ENCODE results near the gene OR5T2. TPM values are rescaled to one million over a fixed set of nuclear protein-coding genes. Genes with fewer than 3 reads are reported as not detected.

OR5T2 gene
- total RNA-seq, 1 donor from 2014 or later: not detected

DNA sequence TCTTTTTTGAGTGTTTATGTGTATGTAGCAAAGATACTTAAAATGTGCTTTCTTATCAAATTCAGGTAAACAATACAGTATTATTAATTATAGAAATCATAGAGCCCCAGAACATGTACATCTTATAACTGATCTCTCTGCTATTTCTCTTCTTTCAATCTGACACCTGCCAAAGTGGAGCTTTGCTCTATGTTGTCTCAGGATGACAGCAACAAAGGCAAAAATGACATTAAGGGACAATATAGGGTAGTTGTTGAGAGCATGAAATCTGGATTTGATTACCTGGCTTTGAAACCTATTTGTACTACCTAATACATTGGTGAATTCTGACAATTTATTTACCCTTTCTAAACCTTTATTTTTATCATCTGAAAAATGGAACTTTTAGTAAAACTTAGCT is 50.6 kb downstream of the OR5T2 start:
- Histone ChIP-seq H3K36me3 (ENCODE audit: control insufficient read depth in 3 of 3, insufficient read depth in 3 of 3, low read length in 3 of 3) (no peaks in the 10 kb centered on the region), H3K27me3 (ENCODE audit: control insufficient read depth in 3 of 3, insufficient read depth in 3 of 3, low read length in 3 of 3) (no peaks in the 10 kb centered on the region), H3K4me3 (ENCODE audit: low read length in 3 of 3) (no peak overlapping the region), H3K9ac (ENCODE audit: low read depth in 1 of 3, low read length in 3 of 3) (no peak overlapping the region), H3K9me3 (ENCODE audit: control insufficient read depth in 3 of 3, low read length in 3 of 3) (peaks cover 0 to 8% (median 4%) of the 10 kb centered on the region in 3 donors), H3K4me1 (ENCODE audit: control insufficient read depth in 3 of 3, insufficient read depth in 3 of 3, low read length in 3 of 3) (no peaks in the 10 kb centered on the region), H3K27ac (ENCODE audit: low read depth, low read length) (no peak overlapping the region)

Other genes starting within 250 kb of the OR5T2 start
- not detected for gene OR5F1, start 239.6 kb downstream of the OR5T2 start, total RNA-seq
- not detected for gene OR5AS1, start 206.6 kb downstream of the OR5T2 start, total RNA-seq
- not detected for gene OR8I2, start 140.9 kb downstream of the OR5T2 start, total RNA-seq
- gene OR8H2, start 130.6 kb downstream of the OR5T2 start, total RNA-seq: not detected
- not detected for gene OR8H3, start 111.9 kb downstream of the OR5T2 start, total RNA-seq
- gene OR8J3, start 94.1 kb downstream of the OR5T2 start, total RNA-seq: not detected
- gene OR8K5, start 73.9 kb downstream of the OR5T2 start, total RNA-seq: not detected
- not detected for gene OR5J2, start 57.6 kb downstream of the OR5T2 start, total RNA-seq
- not detected for gene OR5T3, start 18.0 kb upstream of the OR5T2 start, total RNA-seq
- not detected for gene OR5T1, start 39.9 kb upstream of the OR5T2 start, total RNA-seq
- not detected for gene OR8H1, start 58.0 kb upstream of the OR5T2 start, total RNA-seq
- gene OR8K3, start 80.9 kb upstream of the OR5T2 start, total RNA-seq: not detected
- gene OR8K1, start 111.8 kb upstream of the OR5T2 start, total RNA-seq: not detected
- gene OR8J1, start 120.0 kb upstream of the OR5T2 start, total RNA-seq: not detected
- gene OR8U1, start 141.4 kb upstream of the OR5T2 start, total RNA-seq: not detected
- not detected for gene OR5AL1, start 178.4 kb upstream of the OR5T2 start, total RNA-seq
- gene OR5M3, start 239.1 kb upstream of the OR5T2 start, total RNA-seq: not detected

Measured in skeletal muscle tissue (tissue), 4 donors.